HG03432 (cell line): ENCODE data around the gene DENND1B.

Experiments used
- ATAC-seq: cut with Tn5 transposase; IDR thresholded peaks from one replicate; pipeline ENCODE4 v1.9.1; 2021; ENCODE audit warnings: mild to moderate bottlenecking, moderate library complexity; ENCODE audit not compliant: unreplicated experiment

DENND1B gene

GRCh38 chr1:197472141-197472540, 303.1 kb downstream of the DENND1B start:
- ATAC-seq: no peak

- ATAC-seq: no peak
Measured at GRCh38 chr1:197471248-197471985, 303.9 kb downstream of the DENND1B start.

GRCh38 chr1:197470330-197470729, 304.9 kb downstream of the DENND1B start:
- no peak for ATAC-seq

GRCh38 chr1:197469620-197470210, 305.6 kb downstream of the DENND1B start:
- ATAC-seq: no peak

GRCh38 chr1:197468543-197469175, 306.6 kb downstream of the DENND1B start:
- no peak for ATAC-seq

GRCh38 chr1:197467881-197468280, 307.4 kb downstream of the DENND1B start:
- no peak for ATAC-seq

- ATAC-seq: no peak
Measured at GRCh38 chr1:197466813-197467212, 308.5 kb downstream of the DENND1B start.

GRCh38 chr1:197465528-197466327, 309.6 kb downstream of the DENND1B start:
- no peak for ATAC-seq

GRCh38 chr1:197464044-197464443, 311.2 kb downstream of the DENND1B start:
- no peak for ATAC-seq

- ATAC-seq: no peak
Measured at GRCh38 chr1:197463142-197463541, 312.1 kb downstream of the DENND1B start.

- no peak for ATAC-seq
Measured at GRCh38 chr1:197462539-197462938, 312.7 kb downstream of the DENND1B start.
